ENCODE results near the gene GIPC3. TPM values are rescaled to one million over a fixed set of nuclear protein-coding genes. Genes with fewer than 3 reads are reported as not detected.

The GIPC3 gene
- polyA plus RNA-seq, 2 of the 4 experiments (the other 2 are of a cell fraction) = 0.05 to 0.12 TPM

GRCh38 chr19:3620145-3620816 is 35.0 kb downstream of the GIPC3 start:
- H3K9me3 ChIP-seq = no peaks in the 10 kb centered on the region
- H3K27ac ChIP-seq = no peak overlapping the region
- no peak for FAIRE-seq
- no peak overlapping the region for H3K4me2 ChIP-seq
- peaks cover 6% of the 10 kb centered on the region; the same call in 2 of the 3 replicates for H3K4me1 ChIP-seq
- TF ChIP-seq HOXA7 (CRISPR knock-in tag; IDR thresholded peaks at IDR 0.05) (no peak), CHD2 (IDR thresholded peaks at IDR 0.05; ENCODE audit: low read length, partially characterized antibody) (no peak), CHD4 (IDR thresholded peaks at IDR 0.05; ENCODE audit: borderline replicate concordance) (no peak), CBX2 (IDR thresholded peaks at IDR 0.05; ENCODE audit: borderline replicate concordance, low read depth) (no peak), MAFK (IDR thresholded peaks at IDR 0.05; ENCODE audit: partially characterized antibody) (no peak), JUNB (IDR thresholded peaks at IDR 0.05) (no peak), RARB (CRISPR knock-in tag; IDR thresholded peaks at IDR 0.05) (no peak), EHF (CRISPR knock-in tag; IDR thresholded peaks at IDR 0.05) (no peak)
- 86% methylated on average over 12 of the region's 19 CpGs for WGBS (ENCODE audit: missing lambda C conversion rate)
- DNase-seq (ENCODE audit: low read depth in 1 of 2, low spot score in 1 of 2) = no peak
- CTCF ChIA-PET = interaction anchor here (0.6 to 2.5 kb wide), 9 partner anchors 9 to 80 kb away, joined by 3 to 16 read pairs (median 4); no protein-coding TSS in a partner anchor
- POLR2A ChIA-PET = no interaction called here
- peak in 1 of 2 experiments; percentile 14; a peak in 1 of 6 replicates for ATAC-seq
- H3K4me3 ChIP-seq = no peak overlapping the region

- Histone ChIP-seq H3K4me2 (no peak overlapping the region), H3K4me1 (peaks cover 10% of the 10 kb centered on the region; the same call in 2 of the 3 replicates), H3K27ac (no peak overlapping the region), H3K9me3 (no peaks in the 10 kb centered on the region), H3K4me3 (no peak overlapping the region)
- ChIA-PET CTCF (interaction anchor here (0.5 to 1.9 kb wide), 5 partner anchors 12 to 81 kb away, joined by 3 to 6 read pairs (median 4); no protein-coding TSS in a partner anchor), POLR2A (no interaction called here)
- no peak for TF ChIP-seq FOSL2 (IDR thresholded peaks at IDR 0.05)
- no peak for TF ChIP-seq FOSL2 (CRISPR knock-in tag; IDR thresholded peaks at IDR 0.05)
- TF ChIP-seq RFX5 (IDR thresholded peaks at IDR 0.05) = no peak
- TF ChIP-seq, protein P1, sequence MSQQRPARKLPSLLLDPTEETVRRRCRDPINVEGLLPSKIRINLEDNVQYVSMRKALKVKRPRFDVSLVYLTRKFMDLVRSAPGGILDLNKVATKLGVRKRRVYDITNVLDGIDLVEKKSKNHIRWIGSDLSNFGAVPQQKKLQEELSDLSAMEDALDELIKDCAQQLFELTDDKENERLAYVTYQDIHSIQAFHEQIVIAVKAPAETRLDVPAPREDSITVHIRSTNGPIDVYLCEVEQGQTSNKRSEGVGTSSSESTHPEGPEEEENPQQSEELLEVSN (IDR thresholded peaks at IDR 0.05; ENCODE audit: borderline replicate concordance, low read depth) = no peak
- no peak for TF ChIP-seq RNF2 (IDR thresholded peaks at IDR 0.05; ENCODE audit: borderline replicate concordance, low read depth)
- TF ChIP-seq ZFP36 (IDR thresholded peaks at IDR 0.05; ENCODE audit: borderline replicate concordance, partially characterized antibody) = no peak
- TF ChIP-seq, protein P2, sequence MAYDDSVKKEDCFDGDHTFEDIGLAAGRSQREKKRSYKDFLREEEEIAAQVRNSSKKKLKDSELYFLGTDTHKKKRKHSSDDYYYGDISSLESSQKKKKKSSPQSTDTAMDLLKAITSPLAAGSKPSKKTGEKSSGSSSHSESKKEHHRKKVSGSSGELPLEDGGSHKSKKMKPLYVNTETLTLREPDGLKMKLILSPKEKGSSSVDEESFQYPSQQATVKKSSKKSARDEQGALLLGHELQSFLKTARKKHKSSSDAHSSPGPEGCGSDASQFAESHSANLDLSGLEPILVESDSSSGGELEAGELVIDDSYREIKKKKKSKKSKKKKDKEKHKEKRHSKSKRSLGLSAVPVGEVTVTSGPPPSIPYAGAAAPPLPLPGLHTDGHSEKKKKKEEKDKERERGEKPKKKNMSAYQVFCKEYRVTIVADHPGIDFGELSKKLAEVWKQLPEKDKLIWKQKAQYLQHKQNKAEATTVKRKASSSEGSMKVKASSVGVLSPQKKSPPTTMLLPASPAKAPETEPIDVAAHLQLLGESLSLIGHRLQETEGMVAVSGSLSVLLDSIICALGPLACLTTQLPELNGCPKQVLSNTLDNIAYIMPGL (CRISPR knock-in tag; IDR thresholded peaks at IDR 0.05; ENCODE audit: borderline replicate concordance) = no peak
- no peak for TF ChIP-seq RAD21 (conservative IDR thresholded peaks at IDR 0.05 in 1 of 2, IDR thresholded peaks at IDR 0.05 in 1 of 2)
- no peak for TF ChIP-seq EHMT2 (IDR thresholded peaks at IDR 0.05; ENCODE audit: low read depth)
- TF ChIP-seq MAFK (IDR thresholded peaks at IDR 0.05; ENCODE audit: partially characterized antibody) = no peak
- TF ChIP-seq CBX2 (IDR thresholded peaks at IDR 0.05; ENCODE audit: borderline replicate concordance, low read depth) = no peak
- TF ChIP-seq, protein P3, sequence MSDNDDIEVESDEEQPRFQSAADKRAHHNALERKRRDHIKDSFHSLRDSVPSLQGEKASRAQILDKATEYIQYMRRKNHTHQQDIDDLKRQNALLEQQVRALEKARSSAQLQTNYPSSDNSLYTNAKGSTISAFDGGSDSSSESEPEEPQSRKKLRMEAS (IDR thresholded peaks at IDR 0.05) = no peak
- TF ChIP-seq ZNF302 (CRISPR knock-in tag; IDR thresholded peaks at IDR 0.05) = no peak
- no peak for TF ChIP-seq MYC (IDR thresholded peaks at IDR 0.05; ENCODE audit: borderline replicate concordance, low read length)
- TF ChIP-seq CTCF (IDR thresholded peaks at IDR 0.05) = no peak
- no peak for TF ChIP-seq KDM1A (IDR thresholded peaks at IDR 0.05; ENCODE audit: low read depth)
- DNase-seq (ENCODE audit: low read depth in 1 of 2, low spot score in 1 of 2) (no peak), ATAC-seq (no peak), FAIRE-seq (no peak)
- WGBS (ENCODE audit: missing lambda C conversion rate) = 84% methylated on average over 5 of the region's 24 CpGs
Measured at GRCh38 chr19:3620817-3621547, 35.7 kb downstream of the GIPC3 start.
